Measurements from ENCODE around the gene PODXL.
A peak's percentile ranks its signal among the peaks of the same experiment; 100 is the strongest.

Gene PODXL

DNA sequence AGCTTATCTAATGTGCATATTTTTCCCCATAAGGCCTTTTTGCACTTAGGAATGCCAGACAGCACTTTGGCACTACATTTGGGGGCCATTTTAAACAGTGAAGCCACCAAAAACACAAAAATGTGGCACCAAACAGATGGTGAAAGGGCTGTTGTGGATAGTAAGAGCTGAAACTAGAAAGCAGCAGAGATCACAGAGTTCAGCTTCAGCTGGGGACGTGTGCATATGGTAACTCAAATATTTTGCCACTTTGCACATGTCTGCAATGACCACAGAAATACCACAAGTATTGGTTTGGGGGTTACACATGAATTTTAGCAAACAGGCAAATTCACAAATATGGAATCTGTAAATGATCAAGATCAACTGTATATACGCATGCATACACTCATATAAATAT, 72.8 kb downstream of the PODXL start:
- no peaks in the 10 kb centered on the region for H3K9me2 ChIP-seq (ENCODE audit: low read depth, low read length)
- H4K20me1 ChIP-seq (ENCODE audit: insufficient read depth, low read length): no peaks in the 10 kb centered on the region
- peaks cover 20% of the 10 kb centered on the region for H3K4me1 ChIP-seq (ENCODE audit: insufficient read depth, low read length, severe bottlenecking)
- no peaks in the 10 kb centered on the region; the same call in 1 of the 2 replicates for H3F3A ChIP-seq (ENCODE audit: insufficient read depth, low read length)
- no peak overlapping the region for H3K4me2 ChIP-seq (ENCODE audit: low read length)
- H3K4me3 ChIP-seq (ENCODE audit: low read depth, low read length, poor library complexity, severe bottlenecking): no peak overlapping the region
- H3K79me2 ChIP-seq (ENCODE audit: insufficient read depth, low read length): no peaks in the 10 kb centered on the region
- peak overlapping the region; percentile 59 for H3K27ac ChIP-seq (ENCODE audit: low read depth, low read length, poor library complexity, severe bottlenecking)
- TF ChIP-seq EZH2 (IDR thresholded peaks at IDR 0.05; ENCODE audit: borderline replicate concordance, low read length): no peak
- TF ChIP-seq, protein P1, sequence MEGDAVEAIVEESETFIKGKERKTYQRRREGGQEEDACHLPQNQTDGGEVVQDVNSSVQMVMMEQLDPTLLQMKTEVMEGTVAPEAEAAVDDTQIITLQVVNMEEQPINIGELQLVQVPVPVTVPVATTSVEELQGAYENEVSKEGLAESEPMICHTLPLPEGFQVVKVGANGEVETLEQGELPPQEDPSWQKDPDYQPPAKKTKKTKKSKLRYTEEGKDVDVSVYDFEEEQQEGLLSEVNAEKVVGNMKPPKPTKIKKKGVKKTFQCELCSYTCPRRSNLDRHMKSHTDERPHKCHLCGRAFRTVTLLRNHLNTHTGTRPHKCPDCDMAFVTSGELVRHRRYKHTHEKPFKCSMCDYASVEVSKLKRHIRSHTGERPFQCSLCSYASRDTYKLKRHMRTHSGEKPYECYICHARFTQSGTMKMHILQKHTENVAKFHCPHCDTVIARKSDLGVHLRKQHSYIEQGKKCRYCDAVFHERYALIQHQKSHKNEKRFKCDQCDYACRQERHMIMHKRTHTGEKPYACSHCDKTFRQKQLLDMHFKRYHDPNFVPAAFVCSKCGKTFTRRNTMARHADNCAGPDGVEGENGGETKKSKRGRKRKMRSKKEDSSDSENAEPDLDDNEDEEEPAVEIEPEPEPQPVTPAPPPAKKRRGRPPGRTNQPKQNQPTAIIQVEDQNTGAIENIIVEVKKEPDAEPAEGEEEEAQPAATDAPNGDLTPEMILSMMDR (IDR thresholded peaks at IDR 0.05; ENCODE audit: low read length): no peak
- H3K9me3 ChIP-seq (ENCODE audit: low read length): no peaks in the 10 kb centered on the region
- no peak overlapping the region for H3K9ac ChIP-seq (ENCODE audit: low read length)
- H3K27me3 ChIP-seq (ENCODE audit: insufficient read depth, low read length): no peaks in the 10 kb centered on the region
- H3K36me3 ChIP-seq (ENCODE audit: insufficient read depth, low read length): peaks cover 7% of the 10 kb centered on the region; the same call in 1 of the 2 replicates
- no peak overlapping the region for H2AFZ ChIP-seq (ENCODE audit: low read length)

DNA sequence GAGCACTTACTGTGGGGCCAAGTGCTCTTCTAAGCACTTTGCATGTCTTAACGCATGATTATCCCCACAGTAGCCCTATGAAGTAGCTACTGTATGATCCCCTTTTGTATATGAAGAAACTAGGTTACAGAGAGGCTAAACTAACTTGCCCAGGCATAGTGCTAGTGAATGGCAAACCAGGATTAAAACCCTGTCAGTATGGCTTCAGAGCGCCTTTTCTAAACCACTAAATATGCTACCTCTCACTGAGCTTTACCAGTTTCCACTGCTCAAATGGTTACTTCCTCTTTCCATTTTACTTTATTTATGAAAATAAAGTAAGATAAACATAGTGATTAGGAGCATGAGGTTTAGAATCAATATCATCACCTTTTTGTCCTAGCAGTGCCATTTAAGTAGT, 73.6 kb downstream of the PODXL start:
- Histone ChIP-seq H3F3A (ENCODE audit: insufficient read depth, low read length) (no peaks in the 10 kb centered on the region; the same call in 1 of the 2 replicates), H3K4me3 (ENCODE audit: low read depth, low read length, poor library complexity, severe bottlenecking) (no peak overlapping the region), H3K9me2 (ENCODE audit: low read depth, low read length) (no peaks in the 10 kb centered on the region), H3K27me3 (ENCODE audit: insufficient read depth, low read length) (no peaks in the 10 kb centered on the region), H3K9me3 (ENCODE audit: low read length) (no peaks in the 10 kb centered on the region), H3K4me2 (ENCODE audit: low read length) (no peak overlapping the region), H3K36me3 (ENCODE audit: insufficient read depth, low read length) (peaks cover 6% of the 10 kb centered on the region; the same call in 1 of the 2 replicates), H3K4me1 (ENCODE audit: insufficient read depth, low read length, severe bottlenecking) (peaks cover 20% of the 10 kb centered on the region), H3K9ac (ENCODE audit: low read length) (no peak overlapping the region), H3K79me2 (ENCODE audit: insufficient read depth, low read length) (no peaks in the 10 kb centered on the region), H4K20me1 (ENCODE audit: insufficient read depth, low read length) (no peaks in the 10 kb centered on the region), H3K27ac (ENCODE audit: low read depth, low read length, poor library complexity, severe bottlenecking) (peak overlapping the region; percentile 59), H2AFZ (ENCODE audit: low read length) (no peak overlapping the region)
- TF ChIP-seq EZH2 (IDR thresholded peaks at IDR 0.05; ENCODE audit: borderline replicate concordance, low read length): no peak
- TF ChIP-seq, protein P1 (IDR thresholded peaks at IDR 0.05; ENCODE audit: low read length): no peak

DNA sequence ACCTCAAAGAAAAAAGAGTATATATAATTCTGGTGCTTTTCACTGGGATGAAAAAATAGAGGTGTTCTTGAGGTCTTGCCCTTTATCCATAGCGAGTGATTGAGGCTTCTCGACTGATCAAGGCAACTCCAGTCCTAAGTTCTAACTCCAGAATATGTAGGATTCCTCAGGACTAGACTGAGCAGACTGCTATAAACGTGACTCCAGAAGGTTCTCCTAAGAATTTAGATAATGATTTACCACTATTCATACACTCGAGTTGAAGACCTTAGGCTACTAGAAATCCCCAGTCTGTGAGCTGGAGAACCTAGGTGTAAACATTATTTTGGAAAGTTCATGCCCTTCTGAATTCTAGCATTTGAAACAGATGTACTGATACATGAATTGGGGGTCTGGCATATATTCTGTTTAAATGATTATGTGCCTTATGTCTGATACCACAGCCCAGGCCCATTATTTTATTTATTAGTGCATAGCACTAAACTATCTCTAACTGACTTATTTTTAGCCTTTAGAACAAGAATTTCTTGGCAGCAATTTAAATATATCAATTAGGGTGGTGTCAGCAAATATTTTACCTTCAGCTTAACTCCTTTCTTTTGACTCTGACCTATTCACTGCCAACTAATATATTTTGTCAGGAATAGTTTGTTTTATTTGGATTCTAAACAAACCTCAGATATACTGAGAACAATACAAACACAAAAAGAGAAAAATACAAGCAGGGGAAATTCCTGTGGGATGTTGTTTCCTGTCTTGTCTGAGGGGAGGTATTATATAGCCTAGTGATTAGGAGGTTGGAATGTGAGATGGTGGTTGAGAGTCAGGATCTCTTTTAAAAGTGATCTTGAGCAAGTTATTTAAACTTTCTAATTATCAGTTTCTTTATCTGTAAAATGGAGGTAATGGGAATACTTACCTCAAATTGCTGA, 75.8 kb downstream of the PODXL start:
- no peak overlapping the region for H2AFZ ChIP-seq (ENCODE audit: low read length)
- no peaks in the 10 kb centered on the region; the same call in 1 of the 2 replicates for H3F3A ChIP-seq (ENCODE audit: insufficient read depth, low read length)
- no peak overlapping the region for H3K27ac ChIP-seq (ENCODE audit: low read depth, low read length, poor library complexity, severe bottlenecking)
- no peaks in the 10 kb centered on the region for H3K9me3 ChIP-seq (ENCODE audit: low read length)
- no peak overlapping the region for H3K9ac ChIP-seq (ENCODE audit: low read length)
- no peaks in the 10 kb centered on the region for H3K27me3 ChIP-seq (ENCODE audit: insufficient read depth, low read length)
- H3K36me3 ChIP-seq (ENCODE audit: insufficient read depth, low read length): no peaks in the 10 kb centered on the region; the same call in 1 of the 2 replicates
- TF ChIP-seq, protein P1 (IDR thresholded peaks at IDR 0.05; ENCODE audit: low read length): no peak
- TF ChIP-seq EZH2 (IDR thresholded peaks at IDR 0.05; ENCODE audit: borderline replicate concordance, low read length): no peak
- H3K4me3 ChIP-seq (ENCODE audit: low read depth, low read length, poor library complexity, severe bottlenecking): no peak overlapping the region
- H4K20me1 ChIP-seq (ENCODE audit: insufficient read depth, low read length): no peaks in the 10 kb centered on the region
- peaks cover 20% of the 10 kb centered on the region for H3K4me1 ChIP-seq (ENCODE audit: insufficient read depth, low read length, severe bottlenecking)
- H3K79me2 ChIP-seq (ENCODE audit: insufficient read depth, low read length): no peaks in the 10 kb centered on the region
- no peak overlapping the region for H3K4me2 ChIP-seq (ENCODE audit: low read length)
- H3K9me2 ChIP-seq (ENCODE audit: low read depth, low read length): no peaks in the 10 kb centered on the region
